Esophagus muscularis mucosa (tissue), 4 donors: ENCODE results near the gene RBFOX2. TPM values are rescaled to one million over a fixed set of nuclear protein-coding genes. Genes with fewer than 3 reads are reported as not detected.

ENCODE experiments used
- DNase-seq: peaks from one replicate; pipeline ENCODE4 v3.0.0-alpha.2; 2017; ENCODE audit errors: extremely low spot score
- H3K27ac ChIP-seq, 4 donors: fragments of 200-600 bp; sonication (generic); replicated peaks in 1 of 4; 1 replicate in 3 of 4; 2 replicates in 1 of 4; pipeline ENCODE4 v1.5.1; 2016 to 2019; ENCODE audit warnings: mild to moderate bottlenecking in 1 of 4
- H3K27me3 ChIP-seq, 4 donors: fragments of 200-600 bp; sonication (generic); one replicate each; pipeline versions ENCODE4 v1.5.1 to v1.6.0; 2016 to 2019
- H3K36me3 ChIP-seq, 4 donors: fragments of 200-600 bp; sonication (generic); one replicate each; pipeline ENCODE4 v1.5.1; 2016 to 2019
- H3K4me1 ChIP-seq, 4 donors: fragments of 200-600 bp; sonication (generic); one replicate each; pipeline ENCODE4 v1.5.1; 2016 to 2019
- H3K4me3 ChIP-seq, 4 donors: fragments of 200-600 bp; sonication (generic); 1 replicate in 2 of 4; 2 replicates in 2 of 4; pipeline ENCODE4 v1.5.1; 2016 to 2019; ENCODE audit warnings: mild to moderate bottlenecking in 4 of 4, moderate library complexity in 1 of 4
- H3K9me3 ChIP-seq, 4 donors: fragments of 200-600 bp; sonication (generic); 1 replicate in 3 of 4; 2 replicates in 1 of 4; pipeline ENCODE4 v1.5.1; 2016 to 2019
- CTCF ChIP-seq, 3 experiments: fragments of 200-600 bp in 2 of 3; fragments of 450-650 bp in 1 of 3; sonication (generic) in 2 of 3; IDR thresholded peaks; one replicate each; pipeline ENCODE4 v1.5.1; 2017 to 2019; ENCODE audit warnings: antibody characterized with exemption in 3 of 3, mild to moderate bottlenecking in 2 of 3, moderate library complexity in 1 of 3
- EP300 ChIP-seq: sonication (generic); formaldehyde crosslinking; IDR thresholded peaks from one replicate; pipeline ENCODE4 v1.6.1; 2017; ENCODE audit warnings: antibody characterized with exemption
- POLR2A ChIP-seq: fragments of 450-650 bp; IDR thresholded peaks from one replicate; pipeline ENCODE4 v1.6.1; 2017; ENCODE audit warnings: antibody characterized with exemption, moderate library complexity, mild to moderate bottlenecking, low read depth
- POLR2AphosphoS5 ChIP-seq, 2 donors: sonication (generic); formaldehyde crosslinking; IDR thresholded peaks; one replicate each; pipeline ENCODE4 v1.6.1; 2017; ENCODE audit warnings: antibody characterized with exemption in 2 of 2
- WGBS: methylation state at CpG from one replicate; pipeline ENCODE4 v1.1.5; 2018; 5-methylcytosine and 5-hydroxymethylcytosine counted together
- intact Hi-C: fragments of 100-400 bp; cut with DNase I; formaldehyde crosslinking; loops from one replicate; pipeline ENCODE4 v1.15.1; 2023
- total RNA-seq, 4 donors: library from RNA; depleted of rRNA; stranded (reverse); fragments of >200 nt; gene quantifications; one replicate each; pipeline versions ENCODE4 v1.1.0 to v1.2.1, GENCODE V29; 2016

The RBFOX2 gene
- total RNA-seq, 4 donors from 2014 or later: 113 to 179 (median 155) TPM

- Histone ChIP-seq H3K9me3 (peaks cover 0 to 4% (median 0%) of the 10 kb centered on the region in 4 donors), H3K36me3 (no peaks in the 10 kb centered on the region), H3K4me1 (no peaks in the 10 kb centered on the region), H3K27ac (no peak overlapping the region), H3K4me3 (no peak overlapping the region), H3K27me3 (no peaks in the 10 kb centered on the region)
- WGBS: 98% methylated on average over 5 of the region's 5 CpGs
- TF ChIP-seq POLR2A (no peak), POLR2AphosphoS5 (IDR thresholded peaks at IDR 0.05) (no peak), CTCF (IDR thresholded peaks at IDR 0.05) (no peak), EP300 (no peak)
- no peak for DNase-seq
- intact Hi-C loops: no loop called here
Observed at GRCh38 chr22:36042240-36042639, 13.6 kb upstream of the RBFOX2 start.

GRCh38 chr22:36039125-36039524, 10.5 kb upstream of the RBFOX2 start:
- 100% methylated on average over 3 of the region's 3 CpGs for WGBS
- Histone ChIP-seq H3K4me3 (no peak overlapping the region), H3K4me1 (peaks cover 0 to 8% (median 2%) of the 10 kb centered on the region in 4 donors), H3K36me3 (no peaks in the 10 kb centered on the region), H3K27ac (no peak overlapping the region), H3K27me3 (no peaks in the 10 kb centered on the region), H3K9me3 (peaks cover 0 to 4% (median 0%) of the 10 kb centered on the region in 4 donors)
- DNase-seq: no peak
- intact Hi-C loops: loop anchor here (5.0 kb wide), 1 partner anchor 92 kb away; no protein-coding TSS in a partner anchor
- TF ChIP-seq EP300: no peak
- no peak for TF ChIP-seq CTCF (IDR thresholded peaks at IDR 0.05)
- TF ChIP-seq POLR2A: no peak
- TF ChIP-seq POLR2AphosphoS5 (IDR thresholded peaks at IDR 0.05): no peak

- no peak overlapping the region for H3K4me3 ChIP-seq
- H3K27ac ChIP-seq: no peak overlapping the region
- peaks cover 0 to 4% (median 0%) of the 10 kb centered on the region in 4 donors for H3K9me3 ChIP-seq
- TF ChIP-seq EP300 (no peak), POLR2AphosphoS5 (IDR thresholded peaks at IDR 0.05) (no peak), POLR2A (no peak), CTCF (IDR thresholded peaks at IDR 0.05) (no peak)
- no peak for DNase-seq
- H3K4me1 ChIP-seq: peaks cover 0 to 8% (median 2%) of the 10 kb centered on the region in 4 donors
- intact Hi-C loops: loop anchor here (5.0 kb wide), 1 partner anchor 90 kb away; no protein-coding TSS in a partner anchor
- H3K36me3 ChIP-seq: no peaks in the 10 kb centered on the region
- WGBS: 87% methylated on average over 10 of the region's 10 CpGs
- H3K27me3 ChIP-seq: no peaks in the 10 kb centered on the region
Observed at GRCh38 chr22:36037102-36037758, 8.6 kb upstream of the RBFOX2 start.

- Histone ChIP-seq H3K9me3 (peaks cover 0 to 4% (median 0%) of the 10 kb centered on the region in 4 donors), H3K4me3 (no peak overlapping the region), H3K36me3 (no peaks in the 10 kb centered on the region), H3K4me1 (peaks cover 0 to 8% (median 2%) of the 10 kb centered on the region in 4 donors), H3K27ac (no peak overlapping the region), H3K27me3 (no peaks in the 10 kb centered on the region)
- no peak for TF ChIP-seq POLR2AphosphoS5 (IDR thresholded peaks at IDR 0.05)
- whole genome bisulfite sequencing: 63% methylated on average over 6 of the region's 6 CpGs
- no peak for DNase-seq
- intact Hi-C loops: loop anchor here (5.0 kb wide), 1 partner anchor 89 kb away; no protein-coding TSS in a partner anchor
Observed at GRCh38 chr22:36036167-36036624, 7.6 kb upstream of the RBFOX2 start.

GRCh38 chr22:36032611-36033010, 4.0 kb upstream of the RBFOX2 start:
- TF ChIP-seq POLR2A (no peak), CTCF (IDR thresholded peaks at IDR 0.05) (no peak), POLR2AphosphoS5 (IDR thresholded peaks at IDR 0.05) (no peak), EP300 (no peak)
- H3K36me3 ChIP-seq: no peaks in the 10 kb centered on the region
- H3K9me3 ChIP-seq: no peaks in the 10 kb centered on the region
- intact Hi-C loops: no loop called here
- no peak overlapping the region for H3K27ac ChIP-seq
- H3K4me3 ChIP-seq: no peak overlapping the region
- H3K27me3 ChIP-seq: no peaks in the 10 kb centered on the region
- no peak for DNase-seq
- 96% methylated on average over 6 of the region's 6 CpGs for WGBS
- peaks cover 5 to 15% (median 11%) of the 10 kb centered on the region in 4 donors for H3K4me1 ChIP-seq
